22Rv1 (cell line): ENCODE data around the gene SMIM10L2A.

Experiments
- H3K27ac ChIP-seq: fragments of 450-650 bp; 2 replicates; pipeline ENCODE4 v1.5.1; 2017
- CTCF ChIP-seq: fragments of 450-650 bp; IDR thresholded peaks from 2 replicates; pipeline ENCODE4 v1.5.1; 2017; ENCODE audit warnings: mild to moderate bottlenecking
- ZFX ChIP-seq: fragments of 450-650 bp; IDR thresholded peaks from 2 replicates; pipeline ENCODE4 v1.6.1; 2017; ENCODE audit warnings: antibody characterized with exemption, borderline replicate concordance

SMIM10L2A gene

DNA sequence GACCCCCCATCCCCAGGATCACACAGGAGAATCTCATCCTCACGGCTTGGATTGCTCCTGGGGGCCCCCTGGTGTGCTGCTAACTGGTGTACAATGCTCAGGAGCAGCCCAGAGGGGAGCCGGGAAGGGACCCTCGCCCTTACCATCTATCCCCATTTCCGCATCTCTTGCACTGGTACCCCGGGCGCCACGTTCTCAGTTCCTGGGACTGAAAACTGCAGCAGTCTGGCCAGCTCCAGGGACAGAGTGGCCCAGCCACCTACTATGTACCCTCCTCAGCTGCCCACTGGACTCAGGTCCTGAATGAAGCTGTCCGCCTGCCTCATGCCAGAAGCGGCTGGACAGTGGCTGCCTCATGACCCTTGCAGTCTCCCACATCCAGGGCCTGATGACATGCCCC lies 2.7 kb downstream of the SMIM10L2A start:
- H3K27ac ChIP-seq: no peak overlapping the region
- no peak for TF ChIP-seq ZFX
- TF ChIP-seq CTCF: no peak

GRCh38 chrX:135425026-135425965 lies 3.6 kb downstream of the SMIM10L2A start:
- H3K27ac ChIP-seq: no peak overlapping the region
- TF ChIP-seq ZFX: no peak
- no peak for TF ChIP-seq CTCF

DNA sequence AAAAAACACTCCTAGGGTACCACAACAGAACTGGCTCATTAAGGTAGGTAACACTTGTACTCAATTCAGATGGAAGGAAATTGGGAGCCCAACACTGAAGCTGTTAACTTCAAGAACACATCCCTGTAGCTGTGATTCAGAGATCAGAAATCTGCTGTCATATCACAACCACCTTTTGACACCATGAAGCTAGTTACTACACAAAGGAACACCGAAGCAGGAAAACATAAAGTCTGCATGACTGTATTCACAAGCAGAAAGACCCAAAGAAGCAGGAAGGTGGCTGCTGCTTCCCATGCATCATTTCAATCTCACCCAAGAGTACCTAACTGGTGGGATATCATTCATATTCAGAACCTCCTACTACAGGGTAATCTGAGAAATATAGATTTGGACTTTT lies 7.7 kb downstream of the SMIM10L2A start:
- no peak for TF ChIP-seq CTCF
- TF ChIP-seq ZFX: no peak
- H3K27ac ChIP-seq: no peak overlapping the region

- TF ChIP-seq ZFX (no peak), CTCF (no peak)
- no peak overlapping the region for H3K27ac ChIP-seq
These were observed 10.1 kb downstream of the SMIM10L2A start for GRCh38 chrX:135431886-135432285.

GRCh38 chrX:135432453-135432852 lies 10.7 kb downstream of the SMIM10L2A start:
- H3K27ac ChIP-seq: no peak overlapping the region
- no peak for TF ChIP-seq ZFX
- TF ChIP-seq CTCF: no peak

DNA sequence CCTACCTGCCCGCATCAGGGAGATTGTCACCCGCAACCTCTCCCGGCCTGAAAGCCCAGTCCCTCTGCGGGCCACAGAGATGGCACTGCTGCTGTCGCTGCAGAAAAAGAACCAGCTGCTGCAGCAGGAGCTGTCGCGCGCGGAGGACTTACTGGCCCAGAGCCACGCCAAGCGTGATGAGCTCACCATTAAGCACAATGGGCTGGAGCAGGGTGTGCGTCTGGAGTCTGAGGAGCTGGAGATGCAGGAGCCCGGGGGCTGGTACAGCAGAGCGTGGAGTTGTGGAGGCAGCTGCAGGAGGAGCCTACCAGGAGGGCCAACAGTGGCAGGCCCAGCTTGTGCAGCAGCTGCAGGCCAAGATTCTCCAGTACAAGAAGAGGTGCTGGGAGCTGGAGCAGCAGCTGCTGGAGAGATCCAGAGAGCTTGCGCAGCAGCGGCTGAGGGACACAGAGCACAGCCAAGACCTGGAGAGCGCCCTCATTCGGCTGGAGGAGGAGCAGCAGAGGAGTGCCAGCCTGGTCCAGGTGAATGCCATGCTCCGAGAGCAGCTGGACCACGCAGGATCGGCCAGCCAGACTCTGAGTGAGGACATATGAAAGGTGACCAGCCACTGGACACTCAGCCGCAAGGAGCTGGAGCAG lies 11.3 kb downstream of the SMIM10L2A start:
- TF ChIP-seq ZFX: no peak
- TF ChIP-seq CTCF: peak; percentile 43
- no peak overlapping the region for H3K27ac ChIP-seq
